Hepatocyte (in vitro differentiated cells): Measurements from ENCODE around the gene CDHR3. TPM values are rescaled to one million over a fixed set of nuclear protein-coding genes. Genes with fewer than 3 reads are reported as not detected.

Experiments used
- DNase-seq: peaks from one replicate; pipeline ENCODE4 v3.0.0-alpha.2; 2016; ENCODE audit warnings: low spot score
- H2AFZ ChIP-seq: fragments of 200-600 bp; sonication (generic); 2 replicates; pipeline ENCODE4 v1.6.0; 2016; ENCODE audit warnings: antibody characterized with exemption, mild to moderate bottlenecking
- H3K27ac ChIP-seq: fragments of 200-600 bp; sonication (generic); 2 replicates; pipeline ENCODE4 v1.5.1; 2016; ENCODE audit warnings: mild to moderate bottlenecking
- H3K27me3 ChIP-seq: fragments of 200-600 bp; sonication (generic); 2 replicates; pipeline ENCODE4 v1.6.1; 2016
- H3K36me3 ChIP-seq: fragments of 200-600 bp; sonication (generic); replicated peaks from 2 replicates; pipeline ENCODE4 v1.5.1; 2016; ENCODE audit warnings: low read depth; ENCODE audit not compliant: insufficient read depth
- H3K4me1 ChIP-seq: fragments of 200-600 bp; sonication (generic); 2 replicates; pipeline ENCODE4 v1.5.1; 2016; ENCODE audit warnings: mild to moderate bottlenecking, moderate library complexity; ENCODE audit not compliant: insufficient read depth
- H3K4me2 ChIP-seq: fragments of 200-600 bp; sonication (generic); 2 replicates; pipeline ENCODE4 v1.6.0; 2016
- H3K4me3 ChIP-seq: fragments of 200-600 bp; sonication (generic); 2 replicates; pipeline ENCODE4 v1.5.1; 2016; ENCODE audit warnings: mild to moderate bottlenecking
- H3K79me2 ChIP-seq: fragments of 200-600 bp; sonication (generic); 2 replicates; pipeline ENCODE4 v1.6.0; 2017; ENCODE audit warnings: mild to moderate bottlenecking
- H3K9me2 ChIP-seq: fragments of 200-600 bp; sonication (generic); replicated peaks from 2 replicates; pipeline ENCODE4 v1.6.0; 2017; ENCODE audit warnings: mild to moderate bottlenecking; ENCODE audit not compliant: insufficient read depth
- H3K9me3 ChIP-seq: fragments of 200-600 bp; sonication (generic); 2 replicates; pipeline ENCODE4 v1.5.1; 2016; ENCODE audit warnings: low read depth, mild to moderate bottlenecking
- H4K20me1 ChIP-seq: fragments of 200-600 bp; sonication (generic); 2 replicates; pipeline ENCODE4 v1.6.0; 2016; ENCODE audit warnings: mild to moderate bottlenecking; ENCODE audit not compliant: insufficient read depth, poor library complexity, severe bottlenecking
- CTCF ChIP-seq: fragments of 200-600 bp; sonication (generic); IDR thresholded peaks from 2 replicates; pipeline ENCODE4 v1.5.1; 2016; ENCODE audit warnings: antibody characterized with exemption, mild to moderate bottlenecking; ENCODE audit not compliant: poor library complexity
- EZH2 ChIP-seq: fragments of 200-600 bp; sonication (generic); IDR thresholded peaks from 2 replicates; pipeline ENCODE4 v1.6.1; 2016; ENCODE audit warnings: antibody characterized with exemption, mild to moderate bottlenecking, borderline replicate concordance
- EZH2phosphoT487 ChIP-seq: fragments of 200-600 bp; sonication (generic); IDR thresholded peaks from one replicate; pipeline ENCODE4 v1.6.1; 2018; ENCODE audit warnings: antibody characterized with exemption, mild to moderate bottlenecking, low read depth, moderate library complexity; ENCODE audit not compliant: unreplicated experiment, severe bottlenecking
- WGBS: methylation state at CpG from one replicate; pipeline ENCODE4 v1.1.6; 2016; ENCODE audit warnings: low lambda C conversion rate; ENCODE audit errors: missing lambda C conversion rate; 5-methylcytosine and 5-hydroxymethylcytosine counted together
- polyA plus RNA-seq: library from polyadenylated mRNA; unstranded; fragments of >200 nt; fragmentation: Nextera tagmentation; extraction: Ambion mirVana; gene quantifications from 2 replicates; pipeline ENCODE4 v1.2.1, GENCODE V29; 2016
- total RNA-seq: library from RNA; depleted of rRNA; stranded (reverse); fragments of >200 nt; gene quantifications from 2 replicates; pipeline ENCODE4 v1.2.3, GENCODE V29; 2014

CDHR3 gene
- total and polyA plus RNA-seq, 2 experiments from 2014 or later, result 3.3 to 6.9 TPM

GRCh38 chr7:106041140-106041717, 78.2 kb downstream of the CDHR3 start:
- TF ChIP-seq EZH2 (no peak), CTCF (peak; percentile 49)
- H3K4me2 ChIP-seq, result no peak overlapping the region
- no peaks in the 10 kb centered on the region for H3K79me2 ChIP-seq
- no peaks in the 10 kb centered on the region for H3K36me3 ChIP-seq
- H3K9me3 ChIP-seq, result no peaks in the 10 kb centered on the region
- H3K4me3 ChIP-seq, result no peak overlapping the region
- H3K27ac ChIP-seq, result no peak overlapping the region
- no peaks in the 10 kb centered on the region for H4K20me1 ChIP-seq
- no peaks in the 10 kb centered on the region for H3K27me3 ChIP-seq
- DNase-seq, result peak; percentile 65
- H3K9me2 ChIP-seq, result no peaks in the 10 kb centered on the region
- H2AFZ ChIP-seq, result no peak overlapping the region
- peaks cover 5% of the 10 kb centered on the region for H3K4me1 ChIP-seq
- 48% methylated on average over 6 of the region's 6 CpGs for WGBS

GRCh38 chr7:106042196-106042611, 79.1 kb downstream of the CDHR3 start:
- H3K27ac ChIP-seq, result no peak overlapping the region
- H3K4me2 ChIP-seq, result peak overlapping the region; percentile 73
- H3K79me2 ChIP-seq, result no peaks in the 10 kb centered on the region
- H3K9me3 ChIP-seq, result no peaks in the 10 kb centered on the region
- no peaks in the 10 kb centered on the region for H3K9me2 ChIP-seq
- no peak for TF ChIP-seq EZH2
- TF ChIP-seq CTCF, result no peak
- TF ChIP-seq EZH2phosphoT487, result no peak
- no peaks in the 10 kb centered on the region for H4K20me1 ChIP-seq
- no peak overlapping the region for H3K4me3 ChIP-seq
- no peaks in the 10 kb centered on the region for H3K27me3 ChIP-seq
- WGBS, result 94% methylated on average over 4 of the region's 4 CpGs
- no peak for DNase-seq
- peaks cover 5% of the 10 kb centered on the region for H3K4me1 ChIP-seq
- no peaks in the 10 kb centered on the region for H3K36me3 ChIP-seq
- no peak overlapping the region for H2AFZ ChIP-seq

GRCh38 chr7:106045139-106045538, 82.1 kb downstream of the CDHR3 start:
- H3K79me2 ChIP-seq, result no peaks in the 10 kb centered on the region
- H3K4me1 ChIP-seq, result peaks cover 5% of the 10 kb centered on the region
- no peaks in the 10 kb centered on the region for H4K20me1 ChIP-seq
- no peak overlapping the region for H2AFZ ChIP-seq
- no peaks in the 10 kb centered on the region for H3K9me2 ChIP-seq
- no peaks in the 10 kb centered on the region for H3K27me3 ChIP-seq
- no peak for DNase-seq
- WGBS, result 77% methylated on average over 2 of the region's 2 CpGs
- TF ChIP-seq CTCF (no peak), EZH2 (no peak), EZH2phosphoT487 (no peak)
- H3K4me3 ChIP-seq, result no peak overlapping the region
- H3K4me2 ChIP-seq, result no peak overlapping the region
- H3K36me3 ChIP-seq, result no peaks in the 10 kb centered on the region
- H3K9me3 ChIP-seq, result no peaks in the 10 kb centered on the region
- H3K27ac ChIP-seq, result no peak overlapping the region
